ENCODE results near the gene COL6A2.

DNA sequence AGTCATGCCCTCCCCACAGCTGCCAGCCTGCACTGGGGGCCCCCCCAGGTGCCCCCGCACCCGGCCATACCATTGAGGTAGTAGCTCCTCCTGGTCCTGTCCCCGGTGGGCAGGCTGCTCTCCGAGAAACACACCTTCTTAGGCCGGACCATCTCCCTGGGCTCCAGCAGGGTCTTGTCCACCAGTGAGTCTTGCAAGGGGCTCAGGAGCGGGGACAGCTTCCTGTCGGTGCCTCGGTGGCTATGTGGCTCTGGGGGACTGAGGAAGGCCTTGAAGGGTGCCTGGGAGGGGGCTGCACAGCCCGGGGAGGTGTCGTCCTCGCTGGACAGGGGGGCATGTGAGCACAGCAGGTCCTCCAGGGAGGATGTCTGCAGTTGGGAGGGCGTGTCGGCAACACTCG is 70.3 kb downstream of the COL6A2 start:
- TF ChIP-seq, protein P1, sequence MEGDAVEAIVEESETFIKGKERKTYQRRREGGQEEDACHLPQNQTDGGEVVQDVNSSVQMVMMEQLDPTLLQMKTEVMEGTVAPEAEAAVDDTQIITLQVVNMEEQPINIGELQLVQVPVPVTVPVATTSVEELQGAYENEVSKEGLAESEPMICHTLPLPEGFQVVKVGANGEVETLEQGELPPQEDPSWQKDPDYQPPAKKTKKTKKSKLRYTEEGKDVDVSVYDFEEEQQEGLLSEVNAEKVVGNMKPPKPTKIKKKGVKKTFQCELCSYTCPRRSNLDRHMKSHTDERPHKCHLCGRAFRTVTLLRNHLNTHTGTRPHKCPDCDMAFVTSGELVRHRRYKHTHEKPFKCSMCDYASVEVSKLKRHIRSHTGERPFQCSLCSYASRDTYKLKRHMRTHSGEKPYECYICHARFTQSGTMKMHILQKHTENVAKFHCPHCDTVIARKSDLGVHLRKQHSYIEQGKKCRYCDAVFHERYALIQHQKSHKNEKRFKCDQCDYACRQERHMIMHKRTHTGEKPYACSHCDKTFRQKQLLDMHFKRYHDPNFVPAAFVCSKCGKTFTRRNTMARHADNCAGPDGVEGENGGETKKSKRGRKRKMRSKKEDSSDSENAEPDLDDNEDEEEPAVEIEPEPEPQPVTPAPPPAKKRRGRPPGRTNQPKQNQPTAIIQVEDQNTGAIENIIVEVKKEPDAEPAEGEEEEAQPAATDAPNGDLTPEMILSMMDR (IDR thresholded peaks at IDR 0.05), result no peak
- no peak for TF ChIP-seq EP300 (IDR thresholded peaks at IDR 0.05)

Measured in esophagus muscularis mucosa (tissue), 3 donors.